Measurements from ENCODE around the gene LY86.

- TF ChIP-seq CTCF (IDR thresholded peaks at IDR 0.05) (no peak), POLR2A (IDR thresholded peaks at IDR 0.05) (no peak)
These were observed 73.2 kb downstream of the LY86 start for GRCh38 chr6:6661684-6662083.

Data from uterus (tissue), 2 donors.